ENCODE data around the gene PITPNM3. TPM values are rescaled to one million over a fixed set of nuclear protein-coding genes. Genes with fewer than 3 reads are reported as not detected.

Gene PITPNM3
- total and polyA plus RNA-seq, 4 donors, result 2.0 to 12.6 (median 5.4) TPM

GRCh38 chr17:6571452-6571781 is 15.1 kb upstream of the PITPNM3 start:
- WGBS, 2 donors, result 83 to 84% methylated on average over 7 of the region's 7 CpGs
- ATAC-seq (ENCODE audit: insufficient read depth, low FRiP score) (no peak), DNase-seq (no peak)
- no peak overlapping the region for H3K9ac ChIP-seq (ENCODE audit: insufficient read depth in 1 of 2, low read length in 2 of 2)
- no peaks in the 10 kb centered on the region for H3K27me3 ChIP-seq (ENCODE audit: control insufficient read depth in 3 of 3, insufficient read depth in 3 of 3, low read length in 2 of 3)
- H3K9me3 ChIP-seq (ENCODE audit: control insufficient read depth in 4 of 4, insufficient read depth in 3 of 4, low read length in 3 of 4), result no peaks in the 10 kb centered on the region
- H3K4me1 ChIP-seq (ENCODE audit: control insufficient read depth in 5 of 5, insufficient read depth in 5 of 5, low read length in 5 of 5), result peaks cover 0 to 12% (median 7%) of the 10 kb centered on the region in 5 donors
- peaks cover 0 to 2% (median 0%) of the 10 kb centered on the region in 4 donors for H3K36me3 ChIP-seq (ENCODE audit: control insufficient read depth in 4 of 4, insufficient read depth in 4 of 4, low read length in 4 of 4)
- H3K27ac ChIP-seq (ENCODE audit: low read depth in 1 of 2, low read length in 1 of 2), result no peak overlapping the region
- TF ChIP-seq CTCF (IDR thresholded peaks at IDR 0.05; ENCODE audit: control extremely low read depth, extremely low read depth), result no peak
- no peak overlapping the region for H3K4me3 ChIP-seq

- Histone ChIP-seq H3K9ac (ENCODE audit: insufficient read depth in 1 of 2, low read length in 2 of 2) (no peak overlapping the region), H3K4me3 (no peak overlapping the region), H3K4me1 (ENCODE audit: control insufficient read depth in 5 of 5, insufficient read depth in 5 of 5, low read length in 5 of 5) (peaks cover 0 to 10% (median 7%) of the 10 kb centered on the region in 5 donors), H3K27me3 (ENCODE audit: control insufficient read depth in 3 of 3, insufficient read depth in 3 of 3, low read length in 2 of 3) (no peaks in the 10 kb centered on the region), H3K36me3 (ENCODE audit: control insufficient read depth in 4 of 4, insufficient read depth in 4 of 4, low read length in 4 of 4) (peaks cover 0 to 2% (median 0%) of the 10 kb centered on the region in 4 donors), H3K27ac (ENCODE audit: low read depth in 1 of 2, low read length in 1 of 2) (no peak overlapping the region), H3K9me3 (ENCODE audit: control insufficient read depth in 4 of 4, insufficient read depth in 3 of 4, low read length in 3 of 4) (no peaks in the 10 kb centered on the region)
- no peak for DNase-seq
- no peak for ATAC-seq (ENCODE audit: insufficient read depth, low FRiP score)
- 89 to 93% methylated on average over 18 of the region's 18 CpGs for WGBS, 2 donors
- no peak for TF ChIP-seq CTCF (IDR thresholded peaks at IDR 0.05; ENCODE audit: control extremely low read depth, extremely low read depth)
Measured at GRCh38 chr17:6570731-6571451, 14.5 kb upstream of the PITPNM3 start.

DNA sequence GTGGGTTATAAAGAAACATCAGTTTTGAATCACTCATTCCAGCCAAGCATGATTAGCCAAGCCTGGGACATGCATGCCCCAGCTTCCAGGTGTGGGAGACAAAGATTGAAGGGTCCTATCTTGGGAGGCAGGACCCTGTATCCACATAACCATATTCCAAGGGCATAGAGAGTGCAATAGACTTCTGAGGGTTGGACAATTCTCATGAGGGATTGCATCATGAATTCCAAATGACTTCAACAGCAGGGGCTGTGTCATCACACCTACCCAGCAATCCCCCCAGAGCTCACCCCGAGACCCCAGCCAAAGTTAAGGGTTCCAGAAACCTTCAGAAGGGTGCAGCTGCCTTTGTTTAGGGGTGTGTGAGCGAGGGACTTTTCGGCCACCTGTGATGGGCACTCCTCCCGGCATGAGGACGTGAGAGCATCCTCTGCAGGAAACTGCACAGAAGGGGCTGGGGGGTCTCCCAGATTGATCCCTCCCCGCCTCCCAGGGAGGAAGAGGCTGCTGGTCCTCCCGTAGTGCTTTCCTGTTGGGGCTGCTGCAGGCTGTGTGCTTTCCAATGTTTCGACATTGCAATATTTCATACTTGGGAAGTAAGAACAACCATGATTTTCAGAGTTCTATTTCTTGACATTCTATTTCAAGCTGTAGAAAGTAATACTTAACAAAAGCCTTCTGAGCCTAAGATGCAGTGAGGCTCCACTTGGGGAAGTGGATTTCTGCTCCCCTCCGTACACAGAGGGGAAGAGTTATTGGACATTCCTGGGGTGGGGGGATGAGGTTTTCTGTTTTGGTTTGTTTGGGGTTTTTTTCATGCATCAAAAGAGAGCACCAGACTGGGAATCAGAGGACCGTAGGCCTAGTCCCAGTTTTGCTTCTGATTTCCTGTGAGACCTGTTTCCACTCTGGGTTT is 13.3 kb upstream of the PITPNM3 start:
- H3K9me3 ChIP-seq (ENCODE audit: control insufficient read depth in 4 of 4, insufficient read depth in 3 of 4, low read length in 3 of 4), result no peaks in the 10 kb centered on the region
- H3K4me3 ChIP-seq, result no peak overlapping the region
- no peak overlapping the region for H3K27ac ChIP-seq (ENCODE audit: low read depth in 1 of 2, low read length in 1 of 2)
- H3K36me3 ChIP-seq (ENCODE audit: control insufficient read depth in 4 of 4, insufficient read depth in 4 of 4, low read length in 4 of 4), result peaks cover 0 to 2% (median 0%) of the 10 kb centered on the region in 4 donors
- H3K9ac ChIP-seq (ENCODE audit: insufficient read depth in 1 of 2, low read length in 2 of 2), result no peak overlapping the region
- TF ChIP-seq CTCF (IDR thresholded peaks at IDR 0.05; ENCODE audit: control extremely low read depth, extremely low read depth), result no peak
- H3K27me3 ChIP-seq (ENCODE audit: control insufficient read depth in 3 of 3, insufficient read depth in 3 of 3, low read length in 2 of 3), result no peaks in the 10 kb centered on the region
- no peak for ATAC-seq (ENCODE audit: insufficient read depth, low FRiP score)
- no peak for DNase-seq
- H3K4me1 ChIP-seq (ENCODE audit: control insufficient read depth in 5 of 5, insufficient read depth in 5 of 5, low read length in 5 of 5), result peaks cover 0 to 3% (median 0%) of the 10 kb centered on the region in 5 donors
- WGBS, 2 donors, result 73 to 74% methylated on average over 10 of the region's 10 CpGs
